ENCODE results near the gene SHB. TPM values are rescaled to one million over a fixed set of nuclear protein-coding genes. Genes with fewer than 3 reads are reported as not detected.
A peak's percentile ranks its signal among the peaks of the same experiment; 100 is the strongest.

Gene SHB
- total RNA-seq, 2 donors from 2014 or later: 25.2 to 29.3 TPM

GRCh38 chr9:38112049-38112448 is 43.0 kb upstream of the SHB start:
- DNase-seq (no peak), ATAC-seq (no peak)
- TF ChIP-seq POLR2A (IDR thresholded peaks at IDR 0.05): no peak
- TF ChIP-seq, protein P1, sequence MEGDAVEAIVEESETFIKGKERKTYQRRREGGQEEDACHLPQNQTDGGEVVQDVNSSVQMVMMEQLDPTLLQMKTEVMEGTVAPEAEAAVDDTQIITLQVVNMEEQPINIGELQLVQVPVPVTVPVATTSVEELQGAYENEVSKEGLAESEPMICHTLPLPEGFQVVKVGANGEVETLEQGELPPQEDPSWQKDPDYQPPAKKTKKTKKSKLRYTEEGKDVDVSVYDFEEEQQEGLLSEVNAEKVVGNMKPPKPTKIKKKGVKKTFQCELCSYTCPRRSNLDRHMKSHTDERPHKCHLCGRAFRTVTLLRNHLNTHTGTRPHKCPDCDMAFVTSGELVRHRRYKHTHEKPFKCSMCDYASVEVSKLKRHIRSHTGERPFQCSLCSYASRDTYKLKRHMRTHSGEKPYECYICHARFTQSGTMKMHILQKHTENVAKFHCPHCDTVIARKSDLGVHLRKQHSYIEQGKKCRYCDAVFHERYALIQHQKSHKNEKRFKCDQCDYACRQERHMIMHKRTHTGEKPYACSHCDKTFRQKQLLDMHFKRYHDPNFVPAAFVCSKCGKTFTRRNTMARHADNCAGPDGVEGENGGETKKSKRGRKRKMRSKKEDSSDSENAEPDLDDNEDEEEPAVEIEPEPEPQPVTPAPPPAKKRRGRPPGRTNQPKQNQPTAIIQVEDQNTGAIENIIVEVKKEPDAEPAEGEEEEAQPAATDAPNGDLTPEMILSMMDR (IDR thresholded peaks at IDR 0.05): no peak
- intact Hi-C loops (cut with DNase I): no loop called here
- no peaks in the 10 kb centered on the region for H3K27me3 ChIP-seq
- no peaks in the 10 kb centered on the region for H3K9me3 ChIP-seq
- no peak overlapping the region for H3K4me3 ChIP-seq
- H3K36me3 ChIP-seq (replicated peaks in 1 of 2; ENCODE audit: insufficient read depth in 1 of 2, low read depth in 2 of 2): no peaks in the 10 kb centered on the region
- 83 to 93% methylated on average over 5 of the region's 5 CpGs for WGBS, 2 donors
- H3K27ac ChIP-seq: no peak overlapping the region
- H3K4me1 ChIP-seq: peaks cover 14% of the 10 kb centered on the region

- TF ChIP-seq, protein P1 (IDR thresholded peaks at IDR 0.05): no peak
- no peak for DNase-seq
- Histone ChIP-seq H3K27ac (no peak overlapping the region), H3K27me3 (no peaks in the 10 kb centered on the region), H3K36me3 (replicated peaks in 1 of 2; ENCODE audit: insufficient read depth in 1 of 2, low read depth in 2 of 2) (no peaks in the 10 kb centered on the region), H3K9me3 (no peaks in the 10 kb centered on the region), H3K4me1 (peaks cover 14% of the 10 kb centered on the region), H3K4me3 (no peak overlapping the region)
- no peak for ATAC-seq
- 76 to 85% methylated on average over 5 to 6 of the region's 6 CpGs for WGBS, 2 donors
- intact Hi-C loops (cut with DNase I): no loop called here
Observed at GRCh38 chr9:38110476-38110875, 41.4 kb upstream of the SHB start.

- TF ChIP-seq, protein P1 (IDR thresholded peaks at IDR 0.05): no peak
- no peak for TF ChIP-seq POLR2A (IDR thresholded peaks at IDR 0.05)
- no peak overlapping the region for H3K27ac ChIP-seq
- H3K36me3 ChIP-seq (replicated peaks in 1 of 2; ENCODE audit: insufficient read depth in 1 of 2, low read depth in 2 of 2): no peaks in the 10 kb centered on the region
- peaks cover 14% of the 10 kb centered on the region for H3K4me1 ChIP-seq
- no peak for ATAC-seq
- 70% methylated on average over 6 of the region's 6 CpGs for WGBS, 2 donors
- H3K9me3 ChIP-seq: no peaks in the 10 kb centered on the region
- H3K27me3 ChIP-seq: no peaks in the 10 kb centered on the region
- intact Hi-C loops (cut with DNase I): no loop called here
- H3K4me3 ChIP-seq: no peak overlapping the region
- DNase-seq: no peak
Observed at GRCh38 chr9:38109601-38110000, 40.6 kb upstream of the SHB start.

DNA sequence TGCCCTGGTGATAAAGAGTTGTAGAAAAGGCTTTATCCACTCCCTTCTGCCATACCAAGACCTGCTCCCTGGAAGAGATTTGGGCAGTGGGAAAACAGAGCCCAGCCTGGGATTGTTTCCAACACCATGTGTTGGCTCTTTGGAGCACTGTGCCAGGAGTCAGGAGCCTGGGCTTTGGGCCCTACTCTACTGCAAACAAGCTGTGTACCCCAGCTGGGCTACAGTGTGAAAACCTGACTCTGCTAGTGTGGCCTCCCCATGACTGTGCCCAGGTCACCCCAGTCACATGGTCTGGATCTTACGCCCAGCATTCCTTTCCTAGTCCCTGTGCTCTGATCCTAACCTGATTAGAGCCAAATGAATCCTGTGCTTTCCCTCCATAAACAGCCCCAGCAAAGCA is 39.3 kb upstream of the SHB start:
- Histone ChIP-seq H3K4me3 (no peak overlapping the region), H3K4me1 (peaks cover 14% of the 10 kb centered on the region), H3K27ac (no peak overlapping the region), H3K27me3 (no peaks in the 10 kb centered on the region), H3K9me3 (no peaks in the 10 kb centered on the region), H3K36me3 (replicated peaks in 1 of 2; ENCODE audit: insufficient read depth in 1 of 2, low read depth in 2 of 2) (no peaks in the 10 kb centered on the region)
- TF ChIP-seq POLR2A (IDR thresholded peaks at IDR 0.05): no peak
- TF ChIP-seq, protein P1 (IDR thresholded peaks at IDR 0.05): no peak
- WGBS, 2 donors: 67 to 80% methylated on average over 1 of the region's 1 CpG
- intact Hi-C loops (cut with DNase I): no loop called here
- DNase-seq (peak in 2 of 4 donors; percentile 41 to 66), ATAC-seq (peak; percentile 55)

- ATAC-seq (peak; percentile 48), DNase-seq (peak in 3 of 4 donors; percentile 40 to 60 (median 52))
- Histone ChIP-seq H3K4me3 (no peak overlapping the region), H3K36me3 (replicated peaks in 1 of 2; ENCODE audit: insufficient read depth in 1 of 2, low read depth in 2 of 2) (no peaks in the 10 kb centered on the region), H3K27ac (no peak overlapping the region), H3K27me3 (no peaks in the 10 kb centered on the region), H3K9me3 (no peaks in the 10 kb centered on the region), H3K4me1 (peaks cover 14% of the 10 kb centered on the region)
- 67 to 69% methylated on average over 8 of the region's 8 CpGs for WGBS, 2 donors
- no peak for TF ChIP-seq POLR2A (IDR thresholded peaks at IDR 0.05)
- TF ChIP-seq, protein P1 (IDR thresholded peaks at IDR 0.05): no peak
- intact Hi-C loops (cut with DNase I): no loop called here
Observed at GRCh38 chr9:38107811-38108304, 38.8 kb upstream of the SHB start.

Measured in body of pancreas (tissue), 4 donors.